GM19351 (cell line): ENCODE results near the gene TRMT11.
"Not testable (repeated sequence)": the region's sequence is repeated elsewhere in the genome, so short reads cannot be mapped to it uniquely, and the experiment has no call there.

ENCODE experiments used
- ATAC-seq: cut with Tn5 transposase; IDR thresholded peaks from one replicate; pipeline ENCODE4 v1.9.1; 2021; ENCODE audit warnings: mild to moderate bottlenecking, moderate library complexity; ENCODE audit not compliant: unreplicated experiment

The TRMT11 gene

DNA sequence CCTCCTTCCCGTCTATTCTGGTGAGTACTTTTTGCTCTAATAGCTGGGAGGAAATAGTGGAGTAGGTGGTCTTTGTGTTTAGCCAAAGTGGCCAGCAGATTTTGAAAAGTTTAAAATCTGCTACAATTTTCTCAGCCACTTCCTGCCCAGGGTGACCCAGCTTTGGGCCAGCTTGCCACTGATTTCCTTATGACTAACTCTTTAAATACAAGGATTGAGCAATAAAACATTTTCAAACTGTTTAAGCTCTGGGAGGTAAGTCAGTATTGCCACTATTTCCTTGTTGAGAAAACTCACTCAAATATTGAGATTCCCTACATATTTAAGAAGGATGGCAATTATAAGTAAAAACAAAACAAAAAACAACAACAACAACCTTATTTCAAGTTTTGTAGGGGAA lies 54.5 kb downstream of the TRMT11 start:
- ATAC-seq = no peak

- no peak for ATAC-seq
Observed at GRCh38 chr6:126041516-126041915, 55.2 kb downstream of the TRMT11 start.

DNA sequence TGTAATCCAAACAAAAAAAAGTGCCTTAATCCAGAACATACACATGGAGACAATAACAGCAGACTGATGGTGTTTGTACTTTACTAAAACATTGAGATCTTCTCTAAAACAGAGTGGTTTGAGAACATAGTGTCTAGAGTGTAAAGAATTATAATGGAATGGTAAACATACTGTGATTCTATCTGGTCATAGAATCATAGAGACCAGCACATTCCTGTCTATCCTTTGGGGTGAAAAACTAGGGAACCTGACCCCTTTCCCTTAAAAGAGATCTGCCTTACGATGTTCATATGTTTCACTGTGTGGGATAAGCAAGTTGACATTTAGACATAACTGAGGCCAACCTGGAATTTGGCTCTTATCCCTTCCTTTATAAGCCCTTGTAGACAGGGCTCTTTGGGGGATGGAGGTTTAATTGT lies 55.7 kb downstream of the TRMT11 start:
- no peak for ATAC-seq

DNA sequence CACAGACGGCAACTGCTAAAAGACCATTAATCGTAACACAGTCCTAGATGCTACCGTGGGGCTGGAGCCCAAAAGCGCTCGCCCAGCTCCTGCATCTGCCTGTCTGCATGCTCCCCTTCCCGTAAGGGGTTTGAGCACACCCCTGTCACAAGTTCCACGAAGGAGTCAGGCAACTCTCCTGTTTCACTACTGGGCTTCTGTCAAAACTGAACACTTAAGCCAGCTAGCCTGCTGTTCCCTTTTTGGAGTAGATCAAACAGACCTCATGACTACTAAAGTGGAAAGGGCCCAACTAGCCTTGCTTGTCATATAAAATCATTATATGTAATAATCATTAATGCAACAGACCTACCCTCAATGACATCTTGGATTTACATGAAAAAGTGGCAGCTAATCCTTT lies 61.3 kb downstream of the TRMT11 start:
- ATAC-seq = no peak

DNA sequence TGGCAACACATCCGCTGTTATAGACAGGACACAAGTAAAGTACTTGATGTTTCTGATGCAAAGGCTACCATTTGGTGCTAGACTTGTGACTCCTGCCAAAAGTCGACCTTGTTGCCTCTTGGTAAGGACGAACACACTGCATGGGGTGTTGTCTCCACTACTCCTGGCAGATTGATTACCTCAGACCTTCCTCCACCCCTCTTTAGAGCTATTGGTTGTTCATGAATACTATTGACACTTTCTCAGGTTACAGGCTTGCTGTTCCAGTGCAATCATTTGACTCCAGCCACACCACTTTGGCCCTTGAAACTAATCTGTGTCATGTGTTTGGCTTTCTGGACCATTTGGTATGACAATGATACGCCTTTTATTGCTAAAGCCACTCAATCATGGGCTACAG lies 62.3 kb downstream of the TRMT11 start:
- ATAC-seq = no peak

DNA sequence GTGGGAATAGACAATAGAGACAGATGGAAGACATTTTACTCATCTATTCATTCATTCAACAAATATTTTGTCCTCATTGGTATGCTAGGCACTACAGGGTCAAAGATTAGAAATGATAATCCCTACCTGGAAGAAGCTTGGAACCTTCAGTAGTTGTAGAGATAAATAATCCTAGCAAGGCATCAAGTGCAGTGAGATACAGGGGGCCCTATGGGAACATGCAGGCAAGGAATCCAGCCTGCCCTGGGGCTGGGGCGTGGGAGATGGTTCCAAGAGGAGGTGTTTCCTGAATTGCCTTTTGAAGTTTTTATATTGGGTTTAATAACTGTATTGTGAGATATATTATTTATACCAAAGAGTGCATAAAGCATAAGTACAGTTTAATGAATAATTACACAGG lies 64.5 kb downstream of the TRMT11 start:
- no peak for ATAC-seq

DNA sequence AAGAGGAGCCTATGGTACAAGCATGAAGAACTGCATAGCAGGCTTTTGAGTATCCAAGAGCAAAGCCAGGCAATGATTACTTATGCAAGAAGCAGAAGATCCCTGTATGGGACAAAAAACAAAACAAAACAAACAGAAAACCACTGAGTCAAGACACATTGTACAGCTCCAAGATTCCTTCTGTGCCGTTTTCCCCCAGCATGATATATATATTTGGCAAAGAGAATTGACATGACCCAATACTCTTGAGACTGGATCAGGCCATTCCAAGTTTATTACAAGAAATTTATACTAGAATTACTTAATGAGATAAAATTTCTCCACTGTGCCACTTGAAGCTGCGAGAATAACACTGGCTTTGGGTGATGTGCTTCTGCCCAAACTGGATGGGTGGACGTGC lies 65.5 kb downstream of the TRMT11 start:
- no peak for ATAC-seq

DNA sequence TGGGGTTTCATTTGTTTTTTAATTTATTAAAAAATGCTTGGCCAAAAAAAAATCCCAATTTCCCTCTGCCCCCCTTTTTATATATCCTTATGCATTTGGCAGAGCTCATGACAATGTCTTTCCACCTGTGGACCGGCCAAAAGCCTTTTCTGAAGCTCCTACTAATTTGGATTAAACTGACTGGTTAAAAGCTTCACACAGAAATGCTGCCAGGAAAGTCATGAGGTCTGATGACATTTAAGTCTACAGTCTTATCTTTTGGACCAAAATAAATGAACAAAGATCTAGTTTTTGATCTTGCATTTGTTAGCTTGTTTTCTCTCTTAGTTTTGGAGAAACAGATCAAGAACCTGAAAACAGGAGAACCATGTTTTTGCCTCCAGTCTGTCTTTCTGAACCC lies 66.1 kb downstream of the TRMT11 start:
- no peak for ATAC-seq

GRCh38 chr6:126054258-126054702 lies 67.9 kb downstream of the TRMT11 start:
- no peak for ATAC-seq

GRCh38 chr6:126054802-126055201 lies 68.5 kb downstream of the TRMT11 start:
- no peak for ATAC-seq

DNA sequence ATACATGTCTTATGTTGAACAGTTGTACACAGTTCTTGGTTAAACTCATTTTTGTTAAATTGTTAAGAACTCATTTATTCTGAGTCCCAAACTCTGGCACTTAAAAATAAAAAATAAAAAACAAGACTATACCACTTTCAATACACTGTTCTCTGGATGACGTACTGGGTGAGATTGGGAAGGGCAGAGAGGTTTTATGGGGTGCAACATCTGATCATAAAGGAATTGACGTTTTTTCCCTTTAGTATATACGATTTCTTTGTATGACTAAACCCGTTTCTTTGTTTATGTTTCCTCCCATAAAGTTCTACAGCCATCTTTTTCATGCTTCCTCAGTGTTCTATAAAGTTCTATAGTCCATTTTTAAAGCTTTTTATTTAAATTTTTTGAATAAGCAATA lies 69.1 kb downstream of the TRMT11 start:
- no peak for ATAC-seq

GRCh38 chr6:126056355-126057004 lies 70.1 kb downstream of the TRMT11 start:
- no peak for ATAC-seq

DNA sequence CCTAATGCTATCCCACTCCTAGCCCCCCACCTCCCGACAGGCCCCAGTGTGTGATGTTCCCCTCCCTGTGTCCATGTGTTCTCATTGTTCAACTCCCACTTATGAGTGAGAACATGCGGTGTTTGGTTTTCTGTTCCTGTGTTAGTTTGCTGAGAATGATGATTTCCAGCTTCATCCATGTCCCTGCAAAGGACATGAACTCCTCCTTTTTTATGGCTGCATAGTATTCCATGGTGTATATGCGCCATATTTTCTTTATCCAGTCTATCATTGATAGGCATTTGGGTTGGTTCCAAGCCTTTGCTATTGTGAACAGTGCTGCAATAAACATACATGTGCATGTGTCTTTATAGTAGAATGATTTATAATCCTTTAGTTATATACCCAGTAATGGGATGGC lies 71.7 kb downstream of the TRMT11 start:
- not testable (repeated sequence) for ATAC-seq

DNA sequence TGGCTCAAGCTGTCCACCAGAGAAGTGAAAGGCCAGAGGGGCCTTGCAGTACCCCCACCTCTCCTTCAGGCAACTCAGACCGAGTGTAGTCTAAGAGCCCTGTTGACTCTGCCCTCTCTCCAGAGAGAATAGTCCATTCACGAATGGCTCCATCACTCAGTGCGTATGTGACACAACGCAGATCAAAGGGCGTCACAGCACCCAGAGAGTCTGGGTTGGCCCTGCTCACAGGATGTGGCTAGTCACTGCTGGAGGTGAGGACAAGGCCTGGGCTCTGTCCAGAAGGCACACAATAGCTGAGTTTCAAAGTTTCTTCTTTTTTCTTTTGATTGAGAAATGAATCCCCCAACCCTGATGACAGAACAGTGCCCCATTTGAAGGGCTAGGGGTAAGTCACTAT lies 74.1 kb downstream of the TRMT11 start:
- no peak for ATAC-seq

DNA sequence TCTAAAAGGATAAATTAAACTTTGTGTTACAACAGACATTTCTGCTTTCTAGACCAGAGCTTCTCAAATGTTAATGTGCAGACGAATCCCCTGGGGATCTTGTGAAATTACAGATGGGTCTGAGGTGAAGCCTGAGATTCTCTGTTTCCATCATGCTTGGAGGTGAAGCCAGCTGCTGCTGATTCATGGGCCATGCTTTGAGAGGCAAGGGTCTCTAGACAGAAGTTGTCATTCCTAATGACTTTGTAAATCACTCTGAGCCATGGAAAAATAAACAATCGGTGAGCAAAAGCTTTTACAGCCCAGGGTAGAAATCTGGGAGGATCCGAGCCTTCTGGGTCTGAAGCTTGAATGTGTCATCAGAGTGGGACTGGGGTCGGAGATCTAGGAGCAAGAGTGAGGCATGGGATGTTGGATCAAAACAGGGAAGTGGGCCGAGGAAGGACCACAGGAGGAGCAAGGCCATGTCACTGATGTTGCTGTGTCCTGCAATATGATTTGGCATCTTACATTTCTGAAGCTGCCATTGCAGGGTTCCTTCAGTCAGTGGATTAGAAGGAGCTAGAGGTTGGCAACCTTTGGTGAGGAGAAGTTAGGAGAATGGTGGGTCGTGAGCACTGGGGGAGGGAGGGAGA lies 77.3 kb downstream of the TRMT11 start:
- ATAC-seq = no peak

DNA sequence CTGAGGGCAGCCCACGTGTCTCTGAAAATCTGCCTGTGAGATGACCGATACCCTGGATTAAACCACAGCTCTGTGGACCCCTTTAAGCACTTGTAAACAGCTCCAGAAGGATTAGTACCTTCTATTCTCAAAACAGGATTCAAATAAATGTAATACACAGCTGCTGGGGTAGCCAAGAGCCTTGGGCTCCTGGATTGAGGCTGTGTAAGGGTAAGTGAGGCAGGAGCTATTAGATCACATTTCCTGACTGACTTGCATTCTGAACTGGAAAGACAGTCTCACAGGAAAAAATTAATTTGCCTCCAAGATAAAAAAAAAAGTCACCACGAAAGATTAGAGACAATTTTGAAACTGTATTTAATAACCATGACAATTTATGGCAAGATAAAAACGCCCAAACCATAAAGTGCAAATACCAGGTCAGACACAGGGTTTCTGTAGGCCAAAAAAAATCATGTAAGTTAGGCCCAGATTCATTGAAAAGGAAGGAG lies 78.0 kb downstream of the TRMT11 start:
- ATAC-seq = no peak

GRCh38 chr6:126064748-126065401 lies 78.5 kb downstream of the TRMT11 start:
- ATAC-seq = no peak

DNA sequence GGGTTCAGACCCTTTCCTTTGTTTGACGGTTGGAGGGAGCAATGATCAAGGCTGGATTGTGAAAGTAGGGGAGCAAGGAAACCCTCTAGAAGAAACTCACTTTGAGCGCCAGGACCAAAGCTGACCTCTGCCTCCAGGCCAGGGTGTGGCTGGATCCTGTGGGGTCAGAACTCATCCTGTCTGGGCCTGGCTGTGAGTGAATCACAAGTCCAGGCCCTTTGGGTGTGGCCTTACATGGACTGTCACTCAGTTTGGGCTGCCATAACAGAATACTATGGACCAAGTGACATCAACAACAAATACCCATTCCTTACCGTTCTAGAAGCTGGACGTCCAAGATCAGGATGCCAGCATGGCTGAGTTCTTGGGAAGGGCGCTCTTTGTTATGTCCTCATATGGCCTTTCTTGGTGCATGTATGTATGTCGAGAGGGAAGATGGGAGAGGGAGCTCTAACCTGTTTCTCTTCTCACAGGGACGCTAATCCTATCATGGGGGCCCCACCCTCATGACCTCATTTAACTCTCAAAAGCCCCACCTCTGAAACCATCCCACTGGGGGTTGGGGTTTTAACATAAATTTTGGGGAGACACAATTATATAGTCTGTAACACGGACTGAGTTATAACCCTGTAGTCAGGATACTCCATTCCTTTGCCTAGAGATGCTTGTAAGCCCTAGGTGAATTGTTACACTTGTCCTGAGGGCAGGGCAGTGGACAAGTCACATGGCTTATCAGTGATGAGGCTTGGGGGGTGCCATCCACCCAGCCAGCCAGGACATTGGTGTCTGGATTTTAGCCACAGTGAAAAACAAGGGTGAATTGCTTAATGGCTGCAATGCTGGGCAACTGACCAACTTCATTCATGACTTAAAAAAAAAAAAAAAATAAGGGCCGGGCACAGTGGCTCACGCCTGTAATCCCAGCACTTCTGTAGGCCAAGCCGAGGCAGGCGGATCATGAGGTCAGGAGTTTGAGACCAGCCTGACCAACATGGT lies 80.0 kb downstream of the TRMT11 start:
- no peak for ATAC-seq

- no peak for ATAC-seq
Observed at GRCh38 chr6:126067073-126067472, 80.7 kb downstream of the TRMT11 start.

GRCh38 chr6:126069449-126069848 lies 83.1 kb downstream of the TRMT11 start:
- ATAC-seq = no peak
